Measurements from ENCODE around the gene DDOST. TPM values are rescaled to one million over a fixed set of nuclear protein-coding genes. Genes with fewer than 3 reads are reported as not detected.

The DDOST gene
- total and polyA plus RNA-seq, 10 of the 15 experiments (the other 5 are each of a cell fraction or from before 2014, with no cell fraction given): 100 to 274 (median 201) TPM

GRCh38 chr1:20614131-20614579, 47.0 kb downstream of the DDOST start:
- no peaks in the 10 kb centered on the region for H3K4me1 ChIP-seq (ENCODE audit: control insufficient read depth, insufficient read depth, low read length)
- FAIRE-seq (no peak), DNase-seq (ENCODE audit: low read depth, low spot score) (no peak), ATAC-seq (no peak)
- CTCF ChIA-PET: interaction anchor here (0.8 kb wide), 1 partner anchor 39 kb away, joined by 3 read pairs; no protein-coding TSS in a partner anchor
- SMC1A ChIA-PET (ENCODE audit: uncharacterized antibody, unreplicated experiment): no interaction called here
- H3K79me2 ChIP-seq (ENCODE audit: control insufficient read depth, insufficient read depth, low read length): no peaks in the 10 kb centered on the region
- TF ChIP-seq MLLT1 (IDR thresholded peaks at IDR 0.05): no peak
- no peak overlapping the region for H3K9ac ChIP-seq (ENCODE audit: control insufficient read depth, insufficient read depth, low read length)
- H2AFZ ChIP-seq (ENCODE audit: control insufficient read depth, low read depth, low read length): no peak overlapping the region
- no peaks in the 10 kb centered on the region for H3K9me3 ChIP-seq (replicated peaks; ENCODE audit: control insufficient read depth, insufficient read depth, low read length)
- POLR2A ChIA-PET: interaction anchor here (0.7 kb wide), 1 partner anchor 45 kb away, joined by 3 read pairs; no protein-coding TSS in a partner anchor
- no peak overlapping the region for H3K27ac ChIP-seq (ENCODE audit: control insufficient read depth, insufficient read depth)
- no peaks in the 10 kb centered on the region for H4K20me1 ChIP-seq (ENCODE audit: control insufficient read depth, insufficient read depth)
- no peaks in the 10 kb centered on the region for H3K36me3 ChIP-seq (ENCODE audit: control insufficient read depth in 2 of 2, insufficient read depth in 2 of 2, low read length in 1 of 2)
- intact Hi-C loops (cut with micrococcal nuclease; ENCODE audit: unreplicated experiment) (no loop called here), in situ Hi-C loops (cut with MboI) (no loop called here)
- no peak overlapping the region for H3K4me3 ChIP-seq
- BruUV-seq (replicated peaks): no TSS peak
- no peaks in the 10 kb centered on the region; a peak in 1 of 4 replicates for H3K27me3 ChIP-seq (replicated peaks in 1 of 2; ENCODE audit: control insufficient read depth in 2 of 2, insufficient read depth in 2 of 2, low read length in 1 of 2)
- no peak overlapping the region for H3K4me2 ChIP-seq (ENCODE audit: control insufficient read depth, insufficient read depth)
- RAD21 ChIA-PET (ENCODE audit: unreplicated experiment): no interaction called here
- 29% methylated on average over 3 of the region's 3 CpGs for WGBS (ENCODE audit: insufficient coverage, insufficient replicate concordance, low lambda C conversion rate, missing lambda C conversion rate)

GRCh38 chr1:20612221-20612746, 48.9 kb downstream of the DDOST start:
- ATAC-seq: no peak
- TF ChIP-seq YBX1 (IDR thresholded peaks at IDR 0.05) (no peak), TCF3 (IDR thresholded peaks at IDR 0.05; ENCODE audit: borderline replicate concordance, insufficient read depth, low read depth, low read length) (no peak), MTA2 (IDR thresholded peaks at IDR 0.05; ENCODE audit: low read depth) (no peak)
- Histone ChIP-seq H3K9ac (ENCODE audit: control insufficient read depth, insufficient read depth, low read length) (no peak overlapping the region), H3K79me2 (ENCODE audit: control insufficient read depth, insufficient read depth, low read length) (no peaks in the 10 kb centered on the region), H4K20me1 (ENCODE audit: control insufficient read depth, insufficient read depth) (no peaks in the 10 kb centered on the region), H3K4me3 (no peak overlapping the region), H3K4me2 (ENCODE audit: control insufficient read depth, insufficient read depth) (no peak overlapping the region), H3K27ac (ENCODE audit: control insufficient read depth, insufficient read depth) (no peak overlapping the region), H3K9me3 (replicated peaks; ENCODE audit: control insufficient read depth, insufficient read depth, low read length) (no peaks in the 10 kb centered on the region), H2AFZ (ENCODE audit: control insufficient read depth, low read depth, low read length) (no peak overlapping the region), H3K27me3 (replicated peaks in 1 of 2; ENCODE audit: control insufficient read depth in 2 of 2, insufficient read depth in 2 of 2, low read length in 1 of 2) (no peaks in the 10 kb centered on the region), H3K36me3 (ENCODE audit: control insufficient read depth in 2 of 2, insufficient read depth in 2 of 2, low read length in 1 of 2) (no peaks in the 10 kb centered on the region), H3K4me1 (ENCODE audit: control insufficient read depth, insufficient read depth, low read length) (no peaks in the 10 kb centered on the region)
- intact Hi-C loops (cut with micrococcal nuclease; ENCODE audit: unreplicated experiment) (no loop called here), in situ Hi-C loops (cut with MboI) (no loop called here)
- CTCF ChIA-PET: interaction anchor here (0.6 kb wide), 1 partner anchor 22 kb away, joined by 3 read pairs; no protein-coding TSS in a partner anchor
- 37% methylated on average over 11 of the region's 11 CpGs for WGBS (ENCODE audit: insufficient coverage, insufficient replicate concordance, low lambda C conversion rate, missing lambda C conversion rate)
- SMC1A ChIA-PET (ENCODE audit: uncharacterized antibody, unreplicated experiment): no interaction called here
- POLR2A ChIA-PET: no interaction called here
- no TSS peak for BruUV-seq (replicated peaks)
- no peak for DNase-seq (ENCODE audit: low read depth, low spot score)
- no peak for FAIRE-seq
- RAD21 ChIA-PET (ENCODE audit: unreplicated experiment): no interaction called here
